Measurements from ENCODE around the gene ARPC1A.
A peak's percentile ranks its signal among the peaks of the same experiment; 100 is the strongest.
"Not testable (repeated sequence)": the region's sequence is repeated elsewhere in the genome, so short reads cannot be mapped to it uniquely, and the experiment has no call there.

The ARPC1A gene

DNA sequence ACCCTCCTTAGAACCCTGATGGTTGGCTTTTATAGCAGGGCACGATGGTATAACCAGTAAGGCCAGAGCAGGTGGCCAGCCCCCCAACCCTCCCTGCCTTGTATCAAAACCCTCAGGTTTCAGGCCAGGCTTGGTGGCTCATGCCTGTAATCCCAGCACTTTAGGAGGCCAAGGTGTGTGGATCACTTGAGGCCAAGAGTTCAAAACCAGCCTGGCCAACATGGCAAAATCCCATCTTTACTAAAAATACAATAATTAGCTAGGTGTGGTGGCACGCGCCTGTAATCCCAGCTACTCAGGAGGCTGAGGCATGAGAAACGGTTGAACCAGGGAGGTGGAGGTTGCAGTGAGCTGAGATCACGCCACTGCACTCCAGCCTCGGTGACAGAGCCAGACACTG lies 3.0 kb upstream of the ARPC1A start:
- ATAC-seq, DNase-seq: not testable (repeated sequence)

DNA sequence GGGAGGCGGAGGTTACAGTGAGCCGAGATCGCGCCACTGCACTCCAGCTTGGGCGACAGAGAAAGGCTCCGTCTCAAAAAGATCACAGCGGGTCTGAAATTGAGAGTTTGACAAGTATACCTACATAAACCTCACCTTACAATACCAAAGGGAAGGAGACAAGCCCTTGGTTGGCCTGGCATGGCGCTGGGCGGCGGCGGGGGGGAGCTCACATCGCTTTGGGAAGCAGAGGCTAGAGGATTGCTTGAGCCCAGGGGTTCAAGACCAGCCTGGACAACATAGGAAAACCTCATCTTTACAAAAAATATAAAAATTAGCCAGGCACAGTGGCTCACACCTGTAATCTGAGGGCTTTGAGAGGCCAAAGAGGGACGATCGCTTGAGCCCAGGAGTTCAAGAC lies 1.1 kb upstream of the ARPC1A start:
- DNase-seq (no peak), ATAC-seq (no peak)

DNA sequence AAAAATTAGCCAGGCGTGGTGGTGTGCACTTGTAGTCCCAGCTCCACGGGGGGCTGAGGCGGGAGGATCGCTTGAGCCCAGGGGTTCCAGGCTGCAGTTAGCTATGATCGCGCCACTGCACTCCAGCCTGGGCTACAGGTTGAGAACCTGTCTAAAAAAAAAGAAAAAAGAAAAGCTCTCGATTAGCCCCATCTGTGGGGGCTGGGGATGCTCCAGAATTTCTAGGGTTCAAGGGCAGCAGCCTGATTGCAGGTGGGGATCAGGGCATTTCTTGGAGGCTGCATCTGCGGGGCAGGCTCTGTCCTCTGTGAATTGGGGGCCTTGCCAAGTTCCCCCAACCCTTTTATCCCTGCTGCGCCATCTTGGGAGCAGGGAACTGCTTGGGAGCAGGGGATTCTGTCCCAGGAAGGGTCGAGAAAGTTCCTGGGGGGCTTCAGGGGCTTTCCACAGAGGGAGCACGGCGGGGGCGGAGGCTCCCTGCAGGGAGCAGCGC lies 651 bp upstream of the ARPC1A start:
- no peak for ATAC-seq
- peak; percentile 11 for DNase-seq

DNA sequence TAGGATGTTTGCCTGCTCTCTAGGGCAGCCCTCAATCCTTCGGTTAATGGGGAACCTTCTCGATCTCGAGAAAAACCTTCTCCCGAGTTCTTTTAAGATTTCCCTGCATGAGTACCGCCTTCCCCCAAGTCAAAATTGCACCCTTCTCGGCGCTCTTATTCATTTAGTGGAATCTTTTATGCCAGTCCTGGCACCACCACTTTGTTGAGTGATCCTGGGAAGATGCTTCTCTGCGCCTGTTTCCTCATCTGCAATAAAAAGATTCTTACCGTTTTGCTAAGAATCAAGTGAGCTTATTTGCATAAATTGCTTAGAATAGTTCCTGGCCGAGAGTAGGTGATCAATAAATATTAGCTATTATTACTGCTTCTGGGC lies 697 bp downstream of the ARPC1A start:
- DNase-seq (no peak), ATAC-seq (no peak)

DNA sequence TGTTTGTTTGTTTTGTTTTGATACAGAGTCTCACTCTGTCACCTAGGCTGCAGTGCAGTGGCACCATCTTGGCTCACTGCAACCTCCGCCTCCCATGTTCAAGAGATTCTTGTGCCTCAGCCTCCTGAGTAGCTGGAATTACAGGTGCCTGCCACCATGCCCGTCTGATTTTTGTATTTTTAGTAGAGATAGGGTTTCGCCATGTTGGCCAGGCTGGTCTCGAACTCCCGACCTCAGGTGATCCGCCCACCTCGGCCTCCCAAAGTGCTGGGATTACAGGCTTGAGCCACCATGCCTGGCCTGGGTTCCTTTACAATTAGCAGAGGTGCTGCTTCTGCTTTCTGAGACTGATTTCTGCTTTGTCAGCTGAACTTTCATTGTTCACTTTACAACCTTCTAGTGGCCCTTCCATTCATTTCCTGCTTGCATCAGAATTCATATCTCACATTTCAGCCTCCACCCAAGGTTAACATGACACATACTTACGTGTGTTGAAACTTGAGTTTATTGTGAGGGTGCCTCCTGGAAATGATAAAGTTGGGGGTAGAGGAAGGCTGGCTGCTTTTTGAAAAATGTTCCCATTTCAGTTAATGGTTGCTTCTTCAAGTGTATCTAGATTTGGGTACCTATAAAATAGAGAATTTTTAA lies 4.7 kb downstream of the ARPC1A start:
- DNase-seq, result not testable (repeated sequence)
- peak; percentile 69 for ATAC-seq

DNA sequence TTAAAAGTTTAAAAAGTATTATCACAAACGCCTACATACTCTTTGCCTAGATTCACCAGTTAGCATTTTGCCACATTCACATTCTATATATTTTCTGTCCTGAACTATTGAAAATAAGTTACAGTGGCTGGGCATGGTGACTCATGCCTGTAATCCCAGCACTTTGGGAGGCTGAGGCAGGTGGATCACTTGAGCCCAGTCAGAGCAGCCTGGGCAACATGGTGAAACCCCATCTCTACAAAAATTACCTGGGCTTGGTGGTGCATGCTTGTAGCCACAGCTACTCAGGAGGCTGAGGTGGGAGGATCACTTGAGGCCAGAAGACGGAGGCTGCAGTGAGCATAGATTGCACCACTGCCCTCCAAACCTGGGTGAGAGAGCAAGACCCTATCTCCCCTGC lies 5.3 kb downstream of the ARPC1A start:
- ATAC-seq (peak; percentile 59), DNase-seq (peak; percentile 32)

DNA sequence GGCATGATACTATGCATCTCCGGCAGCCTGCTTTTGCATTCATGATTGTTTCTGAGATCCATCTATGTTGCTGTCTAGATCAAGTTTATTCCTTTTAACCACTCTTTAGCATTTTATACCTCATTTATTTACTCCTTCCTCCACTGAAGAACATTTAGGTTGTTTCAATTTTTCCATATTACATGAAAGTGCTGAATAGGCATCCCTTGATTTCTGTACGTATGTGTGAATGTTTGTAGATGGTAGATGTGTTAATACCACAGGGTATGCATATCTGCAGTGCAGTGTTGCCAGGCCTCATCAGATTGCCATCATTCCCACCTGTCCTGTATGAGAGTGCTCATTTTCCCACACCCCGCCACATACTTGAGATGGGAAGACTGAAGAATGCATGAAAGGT lies 13.9 kb downstream of the ARPC1A start:
- no peak for ATAC-seq

DNA sequence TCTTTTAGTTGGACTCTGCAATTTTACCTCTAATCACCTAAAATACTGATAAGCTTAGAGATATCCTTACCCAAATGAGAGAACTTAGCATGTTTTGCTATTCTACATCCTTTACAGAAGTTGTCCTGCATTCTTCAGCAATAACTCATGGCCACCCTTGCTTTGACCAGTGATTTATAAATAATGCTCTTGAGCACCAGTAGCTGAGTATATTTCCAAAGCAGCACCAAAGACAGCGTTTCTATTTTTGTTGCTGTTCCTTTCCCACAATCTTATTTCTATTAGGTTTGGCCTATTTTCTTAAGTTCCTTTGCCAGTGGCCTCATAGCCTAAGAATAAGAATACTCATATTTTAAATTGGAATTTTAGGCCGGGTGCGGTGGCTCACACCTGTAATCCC lies 15.0 kb downstream of the ARPC1A start:
- DNase-seq (no peak), ATAC-seq (no peak)

More for the DNA sequence above, 13.9 kb downstream of the ARPC1A start:
- no peak for DNase-seq

DNA sequence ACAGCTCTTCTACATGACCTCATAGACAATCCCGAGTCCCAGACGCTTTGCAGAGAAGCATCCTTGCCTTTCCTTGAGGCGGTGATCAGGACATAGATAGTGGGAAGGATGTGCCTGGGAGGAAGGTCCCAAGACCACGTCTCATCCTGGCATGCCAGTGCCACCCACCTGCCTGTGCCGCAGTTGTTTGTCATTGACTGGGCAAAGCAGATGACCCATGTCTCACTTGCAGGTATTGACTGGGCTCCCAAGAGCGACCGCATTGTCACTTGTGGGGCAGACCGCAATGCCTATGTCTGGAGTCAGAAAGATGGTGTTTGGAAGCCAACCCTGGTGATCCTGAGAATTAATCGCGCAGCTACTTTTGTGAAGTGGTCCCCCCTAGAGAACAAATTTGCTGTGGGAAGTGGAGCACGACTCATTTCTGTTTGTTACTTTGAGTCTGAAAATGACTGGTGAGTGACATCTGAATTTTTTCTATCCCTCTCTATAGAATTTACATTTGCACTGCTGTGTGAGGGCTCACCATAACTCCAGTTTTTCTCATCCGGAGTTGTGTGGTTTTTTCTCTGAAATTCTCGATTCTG lies 18.5 kb downstream of the ARPC1A start:
- ATAC-seq (no peak), DNase-seq (no peak)

DNA sequence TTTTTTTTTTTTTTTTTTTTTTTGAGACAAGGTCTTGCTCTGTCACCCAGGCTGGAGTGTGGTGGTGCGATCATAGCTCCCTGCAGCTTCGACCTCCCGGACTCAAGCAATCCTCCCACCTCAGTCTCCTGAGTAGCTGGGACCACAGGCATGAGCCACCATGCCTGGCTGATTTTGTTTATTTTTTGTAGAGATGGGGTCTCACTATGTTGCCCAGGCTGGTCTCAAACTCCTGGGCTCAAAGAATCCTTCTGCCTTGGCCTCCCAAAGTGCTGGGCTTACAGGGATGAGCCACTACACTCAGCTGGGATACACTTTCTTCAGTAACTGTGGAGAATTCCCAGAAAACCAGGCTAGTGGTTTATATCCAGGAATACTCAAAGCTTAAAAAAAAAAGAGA lies 24.9 kb downstream of the ARPC1A start:
- not testable (repeated sequence) for DNase-seq, ATAC-seq

DNA sequence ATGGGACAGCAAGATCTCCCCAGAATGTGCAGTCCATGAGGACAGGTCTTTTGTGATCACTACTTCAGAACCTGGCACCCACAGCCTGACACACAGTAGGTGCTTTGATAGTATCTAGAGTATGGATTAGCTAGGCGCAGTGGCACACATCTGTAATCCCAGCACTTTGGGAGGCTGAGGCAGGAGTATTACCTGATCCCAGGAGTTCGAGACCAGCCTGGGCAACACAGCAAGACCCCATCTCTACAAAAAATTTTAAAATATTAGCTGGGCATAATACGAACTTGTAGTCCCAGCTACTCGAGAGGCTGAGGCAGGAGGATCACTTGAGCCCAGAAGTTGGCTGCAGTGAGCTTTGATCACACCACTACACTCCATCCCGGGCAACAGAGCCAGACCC lies 26.5 kb downstream of the ARPC1A start:
- DNase-seq, result no peak
- ATAC-seq, result no peak

DNA sequence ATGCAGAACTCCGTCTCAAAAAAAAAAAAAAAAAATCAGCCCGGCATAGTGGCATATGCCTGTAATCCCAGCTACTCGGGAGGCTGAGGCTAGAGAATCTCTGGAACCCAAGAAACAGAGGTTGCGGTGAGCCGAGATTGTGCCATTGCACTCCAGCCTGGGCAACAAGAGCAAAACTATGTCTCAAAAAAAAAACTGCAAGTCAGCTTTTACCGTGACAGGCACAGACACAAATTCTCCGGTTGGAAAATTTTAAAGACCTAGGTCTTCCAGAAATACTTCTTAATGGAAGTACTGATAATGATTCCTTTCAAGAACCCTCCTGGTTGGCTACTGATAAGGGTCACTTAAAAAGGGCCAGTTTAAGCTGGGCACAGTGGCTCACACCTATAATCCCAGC lies 29.4 kb downstream of the ARPC1A start:
- ATAC-seq (no peak), DNase-seq (no peak)

DNA sequence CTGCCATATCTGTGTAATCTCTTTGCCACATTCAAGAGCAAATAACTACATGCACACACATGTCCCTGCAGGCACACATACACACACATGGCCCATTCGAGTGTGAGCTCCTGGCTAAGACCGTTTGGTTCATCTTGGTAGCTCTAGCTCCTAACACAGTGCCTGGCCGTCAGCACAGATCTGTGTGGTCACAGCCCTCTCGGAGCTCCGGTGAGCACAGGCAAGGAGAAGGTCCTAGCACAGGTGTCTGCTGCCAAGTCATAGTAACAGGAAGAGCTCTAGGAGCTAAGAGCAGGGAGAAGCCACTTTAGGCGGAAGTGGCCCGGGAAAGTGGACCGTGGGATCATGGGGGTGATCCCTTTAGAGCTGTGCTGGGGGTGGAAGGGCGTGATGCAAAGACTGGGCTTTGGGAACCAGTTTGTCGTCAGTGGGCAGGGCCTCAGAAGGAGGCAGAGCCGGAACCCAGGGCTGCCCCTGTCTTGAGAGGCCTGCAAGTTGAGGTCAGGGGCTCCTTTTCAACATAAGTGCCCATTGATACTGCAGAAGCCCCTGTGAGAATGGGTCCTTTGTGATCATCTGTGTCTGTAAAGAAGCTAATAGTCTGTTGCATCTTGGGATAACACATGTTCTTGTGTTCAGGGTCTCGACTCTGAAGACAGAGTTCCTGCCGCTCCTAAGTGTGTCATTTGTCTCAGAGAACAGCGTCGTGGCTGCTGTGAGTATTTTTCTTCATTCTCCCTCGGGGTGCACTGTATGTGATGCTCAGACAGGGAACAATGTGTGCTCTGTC lies 32.2 kb downstream of the ARPC1A start:
- DNase-seq, result no peak
- ATAC-seq, result no peak

DNA sequence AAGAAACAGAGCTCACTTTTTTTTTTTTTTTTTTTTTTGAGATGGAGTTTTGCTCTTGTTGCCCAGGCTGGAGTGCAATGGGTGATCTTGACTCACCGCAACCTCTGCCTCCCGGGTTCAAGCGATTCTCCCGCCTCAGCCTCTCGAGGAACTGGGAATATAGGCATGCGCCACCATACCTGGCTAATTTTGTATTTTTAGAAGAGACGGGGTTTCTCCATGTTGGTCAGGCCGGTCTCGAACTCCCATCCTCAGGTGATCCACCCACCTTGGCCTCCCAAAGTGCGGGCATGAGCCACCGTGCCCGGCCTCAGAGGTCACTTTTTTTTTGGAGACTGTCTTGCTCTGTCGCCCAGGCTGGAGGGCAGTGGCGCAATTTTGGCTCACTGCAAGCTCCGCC lies 32.8 kb downstream of the ARPC1A start:
- ATAC-seq, DNase-seq: not testable (repeated sequence)

DNA sequence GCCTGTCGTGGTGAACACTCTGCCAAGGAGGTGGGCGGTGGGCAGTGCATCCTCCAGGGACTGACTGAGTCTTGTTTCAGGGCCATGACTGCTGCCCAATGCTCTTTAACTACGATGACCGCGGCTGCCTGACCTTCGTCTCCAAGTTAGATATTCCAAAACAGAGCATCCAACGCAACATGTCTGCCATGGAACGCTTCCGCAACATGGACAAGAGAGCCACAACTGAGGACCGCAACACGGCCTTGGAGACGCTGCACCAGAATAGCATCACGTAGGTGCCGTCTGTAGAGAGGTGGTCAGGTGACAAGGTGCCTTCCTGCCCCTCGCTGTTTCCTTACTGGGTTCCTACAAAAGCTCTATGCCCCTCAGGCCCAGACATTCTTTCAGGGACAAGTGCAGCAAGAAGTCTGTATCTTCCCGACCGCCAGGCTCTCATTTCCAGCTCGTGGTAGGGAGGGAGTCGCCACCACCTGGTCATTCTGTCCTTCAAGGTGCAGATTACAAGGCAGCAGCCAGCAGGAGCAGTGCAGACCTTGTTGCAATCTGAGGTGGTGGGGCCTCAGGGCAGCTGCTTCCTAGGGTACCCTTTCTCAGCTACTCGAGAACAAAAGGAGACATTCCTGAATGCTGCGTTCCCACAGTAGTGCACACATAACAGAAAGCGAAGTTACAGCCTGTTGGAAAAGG lies 33.9 kb downstream of the ARPC1A start:
- DNase-seq (no peak), ATAC-seq (no peak)

DNA sequence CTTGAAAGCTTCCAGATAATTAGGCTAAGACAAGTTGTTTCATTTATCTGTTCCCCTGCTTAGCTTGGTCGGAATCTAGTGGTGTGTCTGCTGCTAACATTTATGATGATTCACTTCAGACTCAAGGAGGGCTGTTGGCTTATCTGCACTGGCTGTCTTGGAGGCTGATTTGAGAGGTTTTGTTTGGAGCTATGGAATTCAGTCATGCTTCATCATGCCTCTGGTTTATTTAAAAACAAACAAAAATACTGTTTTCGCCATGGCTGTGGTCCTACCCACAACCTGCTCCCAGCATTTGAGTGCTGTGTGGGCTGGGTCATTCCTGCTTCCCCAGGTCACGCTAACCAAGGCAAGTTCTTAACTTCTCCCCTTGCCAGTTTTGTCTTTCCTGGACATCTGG lies 37.1 kb downstream of the ARPC1A start:
- ATAC-seq (no peak), DNase-seq (no peak)

DNA sequence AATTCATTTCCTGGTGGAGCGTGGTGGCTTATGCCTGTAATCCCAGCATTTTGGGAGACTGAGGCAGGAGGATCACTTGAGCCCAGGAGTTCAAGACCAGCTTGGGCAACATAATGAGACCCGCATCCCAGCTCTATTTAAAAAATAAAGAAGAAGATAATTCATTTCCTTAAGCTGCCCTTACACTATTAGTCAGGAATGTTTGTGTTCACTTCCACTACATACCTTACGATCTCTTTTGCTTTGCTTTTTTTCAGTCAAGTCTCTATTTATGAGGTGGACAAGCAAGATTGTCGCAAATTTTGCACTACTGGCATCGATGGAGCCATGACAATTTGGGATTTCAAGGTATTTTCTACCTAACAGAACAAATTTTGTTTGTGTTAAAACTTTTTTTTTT lies 37.6 kb downstream of the ARPC1A start:
- DNase-seq, result no peak
- ATAC-seq, result no peak

DNA sequence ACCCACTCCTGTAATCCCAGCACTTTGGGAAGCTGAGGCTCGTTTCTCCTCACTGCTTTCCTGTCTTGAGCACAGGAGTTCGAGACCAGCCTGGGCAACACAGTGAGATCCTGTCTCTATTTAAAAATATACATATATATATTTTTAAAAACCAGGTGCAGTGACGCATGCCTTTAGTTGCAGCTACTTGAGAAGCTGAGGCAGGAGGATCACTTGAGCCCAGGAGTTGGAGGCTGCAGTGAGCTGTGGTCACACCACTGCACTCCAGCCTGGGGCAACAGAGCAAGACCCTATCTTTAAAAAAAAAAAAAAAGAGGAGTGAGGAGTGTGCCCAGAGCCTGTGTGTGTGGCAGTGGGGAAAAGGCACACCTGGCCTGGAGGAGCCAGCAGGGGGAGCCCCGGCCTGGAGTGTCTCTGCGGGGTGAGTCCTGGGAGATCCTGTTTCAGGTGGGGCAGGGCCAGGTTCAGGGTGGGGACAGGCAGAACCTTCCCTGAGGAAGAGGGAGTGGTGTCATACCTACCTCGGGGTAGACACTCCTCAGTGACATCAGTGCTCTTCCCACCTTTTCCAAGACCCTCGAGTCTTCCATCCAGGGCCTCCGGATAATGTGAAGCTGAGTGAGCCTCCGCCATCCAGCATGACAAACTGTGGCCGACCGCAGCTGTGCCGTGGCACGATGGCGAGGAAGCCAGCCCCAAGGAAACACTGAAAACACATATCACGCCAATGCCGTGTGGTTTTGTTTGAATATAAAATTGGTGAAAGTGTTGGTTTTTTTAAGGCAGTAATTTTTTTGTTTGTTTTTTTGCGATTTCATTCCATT lies 39.8 kb downstream of the ARPC1A start:
- peak; percentile 82 for ATAC-seq
- peak; percentile 65 for DNase-seq

DNA sequence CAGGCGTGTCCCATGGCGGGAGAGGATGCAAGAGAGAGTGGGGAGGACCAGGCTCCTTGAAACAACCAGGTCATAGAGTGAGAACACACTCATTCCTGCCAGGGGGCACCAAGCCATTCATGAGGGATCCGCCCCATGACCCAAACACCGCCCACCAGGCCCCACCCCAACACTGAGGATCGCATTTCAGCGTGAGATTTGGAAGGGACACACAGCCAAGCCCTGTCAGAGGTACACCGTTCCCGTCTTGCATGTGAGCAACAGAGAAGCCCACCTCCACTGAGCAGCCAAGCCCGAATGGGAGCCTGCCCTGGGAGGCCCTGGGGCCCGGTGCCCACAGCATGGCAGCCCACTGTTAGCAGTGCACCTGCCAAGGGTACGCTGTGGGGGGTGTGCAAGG lies 40.9 kb downstream of the ARPC1A start:
- ATAC-seq (no peak), DNase-seq (no peak)

DNA sequence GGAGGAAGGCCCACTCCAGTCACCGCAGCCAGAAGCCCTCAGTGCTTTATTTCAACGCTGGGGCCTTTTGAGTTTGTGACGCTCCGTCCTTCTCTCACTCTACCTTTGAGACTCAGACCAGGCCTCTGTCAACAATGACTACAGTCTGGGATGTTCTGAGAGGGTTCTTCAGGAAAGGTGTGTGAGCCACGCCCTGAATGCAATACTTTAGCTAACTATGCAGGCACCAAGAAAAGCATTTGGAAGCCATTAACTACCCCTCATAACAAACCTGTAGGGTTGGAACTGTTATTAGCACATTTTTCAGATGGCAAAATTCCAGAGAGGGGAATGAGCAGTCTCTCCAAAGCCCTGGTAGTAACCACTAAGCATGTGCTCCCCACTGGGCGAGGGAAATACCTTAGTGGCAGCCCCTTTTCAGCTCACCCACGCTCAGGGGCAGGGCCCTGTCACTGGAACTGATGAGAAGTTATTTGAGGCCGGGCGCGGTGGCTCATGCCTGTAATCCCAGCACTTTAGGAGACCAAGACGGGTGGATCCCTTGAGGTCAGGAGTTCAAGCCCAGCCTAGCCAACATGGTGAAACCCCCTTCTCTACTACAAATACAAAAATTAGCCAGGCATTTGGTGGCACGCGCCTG lies 43.2 kb downstream of the ARPC1A start:
- no peak for ATAC-seq
- no peak for DNase-seq

DNA sequence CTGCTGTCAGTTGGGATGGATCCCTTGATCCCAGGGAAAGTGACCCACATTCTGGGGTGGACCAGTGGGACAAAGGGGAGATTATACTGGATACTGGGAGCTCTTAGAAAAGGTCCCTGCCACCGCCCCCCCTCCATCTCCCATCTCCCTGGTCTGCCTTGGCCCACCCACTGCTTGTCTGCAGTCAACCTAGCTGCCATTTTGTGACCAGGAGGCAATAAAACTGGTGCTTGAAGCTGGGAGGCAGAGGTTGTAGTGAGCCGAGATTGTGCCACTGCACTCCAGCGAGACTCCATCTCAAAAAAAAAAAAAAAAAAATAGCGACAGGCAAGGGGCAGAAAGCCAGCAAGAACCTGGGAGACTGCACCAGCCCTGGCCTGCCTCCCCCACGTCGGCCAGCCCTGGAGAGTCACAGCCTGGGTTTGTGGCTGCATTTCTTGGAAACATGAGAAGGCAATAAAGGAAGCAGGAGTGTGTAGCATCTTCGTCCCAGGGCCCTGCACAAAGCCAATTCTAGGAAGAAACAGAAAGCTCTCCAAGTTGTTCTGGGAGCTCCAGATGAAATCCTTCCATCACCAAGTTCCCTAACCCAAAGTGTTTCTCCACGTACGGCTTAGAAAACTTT lies 44.2 kb downstream of the ARPC1A start:
- no peak for ATAC-seq
- no peak for DNase-seq

Measured in stimulated activated naive CD8-positive, alpha-beta T cell treated with anti-CD3 and anti-CD28 coated beads, Interleukin-15, Interleukin-2, amounts not matched to agents 100 U/mL and 50 U/mL, for 24 hours (primary cell).